Activated T-helper 17 cell treated with anti-CD3 and anti-CD28 coated beads, Interleukin-2, amount 50 U/mL, for 72 hours (primary cell): ENCODE results near the gene MGAT5. TPM values are rescaled to one million over a fixed set of nuclear protein-coding genes. Genes with fewer than 3 reads are reported as not detected.
"Not testable (repeated sequence)": the region's sequence is repeated elsewhere in the genome, so short reads cannot be mapped to it uniquely, and the experiment has no call there.

Source experiments
- ATAC-seq: fragments of 150-1000 bp; cut with Tn5 transposase; replicated peaks from 2 replicates; pipeline ENCODE4 v1.10.0; 2021; ENCODE audit warnings: mild to moderate bottlenecking, moderate library complexity
- H3K27ac Mint-ChIP-seq: one replicate; pipeline ENCODE4 v1.8.0; 2022; ENCODE audit warnings: mixed read lengths
- H3K27me3 Mint-ChIP-seq: one replicate; pipeline ENCODE4 v1.8.0; 2022; ENCODE audit warnings: mixed read lengths
- H3K36me3 Mint-ChIP-seq: one replicate; pipeline ENCODE4 v1.8.0; 2022; ENCODE audit warnings: low read depth, mild to moderate bottlenecking, mixed read lengths
- H3K4me1 Mint-ChIP-seq: one replicate; pipeline ENCODE4 v1.8.0; 2022; ENCODE audit warnings: mixed read lengths
- H3K4me3 Mint-ChIP-seq: one replicate; pipeline ENCODE4 v1.8.0; 2022; ENCODE audit warnings: mild to moderate bottlenecking, mixed read lengths
- H3K9me3 Mint-ChIP-seq: one replicate; pipeline ENCODE4 v1.8.0; 2022; ENCODE audit warnings: mixed read lengths
- total RNA-seq, 2 donors: library from RNA; stranded (reverse); gene quantifications; one replicate each; pipeline ENCODE4 v1.2.3, GENCODE V29; 2022

The MGAT5 gene
- total RNA-seq, 2 donors from 2014 or later, result 53.0 to 53.1 TPM

DNA sequence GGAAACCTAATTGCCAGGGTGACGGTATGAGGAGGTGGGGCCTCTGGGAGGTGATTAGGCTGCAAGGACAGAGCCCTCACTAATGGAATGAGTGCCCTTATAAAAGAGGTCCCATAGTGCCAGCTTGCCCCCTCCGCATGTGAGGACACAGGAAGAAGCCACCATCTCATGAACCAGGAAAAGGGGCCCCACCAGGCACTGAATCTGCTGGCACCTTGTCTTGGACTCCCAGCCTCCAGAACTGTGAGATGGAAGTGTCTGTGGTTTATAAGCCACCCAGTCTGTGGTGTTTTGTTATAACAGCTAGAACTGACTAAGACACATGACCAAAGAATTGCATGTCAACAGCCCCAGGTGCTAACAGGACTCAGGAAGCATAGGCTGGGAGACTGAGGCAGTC lies 214.3 kb downstream of the MGAT5 start:
- Mint-ChIP-seq H3K4me3 (no peak overlapping the region), H3K27me3 (no peaks in the 10 kb centered on the region), H3K36me3 (no peaks in the 10 kb centered on the region), H3K4me1 (no peaks in the 10 kb centered on the region), H3K9me3 (peaks cover 11% of the 10 kb centered on the region), H3K27ac (no peak overlapping the region)
- no peak for ATAC-seq

DNA sequence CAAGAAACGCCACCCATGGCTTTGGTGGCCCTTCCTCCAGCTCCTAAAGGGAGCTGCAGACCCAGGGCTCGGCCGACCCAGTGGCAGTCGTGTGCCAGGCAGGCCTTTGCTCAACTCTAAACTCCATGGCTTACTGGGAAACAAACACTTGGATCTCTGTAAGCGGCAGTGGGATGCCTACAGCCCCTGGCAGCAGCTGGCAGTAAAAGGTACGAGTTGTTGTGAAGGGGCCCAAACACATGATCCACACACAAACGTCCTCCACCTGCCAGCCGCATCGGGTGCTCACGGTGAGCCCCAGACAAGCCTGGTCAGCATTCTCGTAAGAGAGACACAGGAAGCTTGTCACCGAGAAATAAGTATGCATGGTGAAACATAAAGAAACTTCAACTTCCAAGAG lies 214.9 kb downstream of the MGAT5 start:
- Mint-ChIP-seq H3K27me3 (no peaks in the 10 kb centered on the region), H3K36me3 (no peaks in the 10 kb centered on the region), H3K9me3 (peaks cover 11% of the 10 kb centered on the region), H3K4me1 (no peaks in the 10 kb centered on the region), H3K4me3 (no peak overlapping the region), H3K27ac (no peak overlapping the region)
- no peak for ATAC-seq

DNA sequence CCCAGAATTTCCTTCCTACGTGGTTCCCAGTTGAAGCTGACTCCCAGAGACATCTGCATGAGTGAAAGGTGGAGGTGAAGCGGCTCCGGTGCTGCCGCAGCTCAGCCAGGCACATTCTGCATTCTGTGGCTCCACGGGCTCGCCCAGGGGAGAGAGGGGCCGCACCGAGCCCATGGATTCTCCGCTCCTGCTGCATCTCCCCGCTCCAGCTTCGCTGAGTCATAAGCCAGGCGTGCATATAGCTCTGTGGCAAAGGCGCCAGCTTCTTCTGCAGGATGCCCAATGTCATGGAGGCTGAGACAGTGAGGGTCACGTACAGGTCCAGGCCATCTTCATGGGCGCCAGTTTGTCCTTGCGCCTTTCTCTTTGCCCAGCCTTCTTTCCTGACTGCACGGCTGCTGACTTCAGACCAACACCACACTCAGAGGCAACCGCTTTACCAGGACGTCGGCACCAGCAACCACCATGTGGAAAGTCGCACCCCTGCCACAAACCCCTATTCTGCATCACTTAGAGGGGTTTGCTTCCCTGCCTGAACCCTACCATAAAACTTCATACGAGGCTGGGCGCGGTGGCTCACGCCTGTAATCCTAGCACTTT lies 215.7 kb downstream of the MGAT5 start:
- H3K4me1 Mint-ChIP-seq, result no peaks in the 10 kb centered on the region
- H3K36me3 Mint-ChIP-seq, result no peaks in the 10 kb centered on the region
- H3K9me3 Mint-ChIP-seq, result peaks cover 11% of the 10 kb centered on the region
- no peak for ATAC-seq
- no peaks in the 10 kb centered on the region for H3K27me3 Mint-ChIP-seq
- H3K27ac Mint-ChIP-seq, result no peak overlapping the region
- H3K4me3 Mint-ChIP-seq, result no peak overlapping the region

DNA sequence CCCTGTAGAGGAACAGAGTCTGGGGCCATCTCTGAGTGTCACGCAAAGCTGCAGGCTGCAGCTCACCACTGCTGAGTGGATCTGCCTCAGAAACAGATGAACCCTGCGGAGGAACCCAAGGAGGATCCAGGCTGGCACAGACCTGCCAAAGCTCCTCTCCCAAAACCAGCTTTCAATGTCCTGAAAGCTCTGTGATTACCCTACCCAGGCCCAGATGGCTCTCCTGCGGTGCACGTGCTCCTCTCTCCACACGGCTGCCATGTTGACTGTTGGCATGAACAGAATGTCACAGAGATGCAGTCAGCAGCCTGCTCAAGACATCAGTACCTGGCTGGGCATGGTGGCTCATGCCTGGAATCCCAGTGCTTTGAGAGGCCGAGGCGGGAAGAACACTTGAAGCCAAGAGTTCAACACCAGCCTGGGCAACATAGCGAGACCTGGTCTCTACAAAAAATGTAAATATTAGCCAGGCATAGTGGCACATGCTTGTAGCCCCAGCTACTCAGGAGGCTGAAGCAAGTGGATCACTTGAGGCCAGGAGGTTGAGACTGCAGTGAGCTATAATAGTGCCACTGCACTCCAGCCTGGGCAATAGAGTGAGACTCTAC lies 216.8 kb downstream of the MGAT5 start:
- Mint-ChIP-seq H3K9me3 (peaks cover 11% of the 10 kb centered on the region), H3K4me3 (no peak overlapping the region), H3K27ac (no peak overlapping the region), H3K36me3 (no peaks in the 10 kb centered on the region), H3K27me3 (no peaks in the 10 kb centered on the region), H3K4me1 (no peaks in the 10 kb centered on the region)
- ATAC-seq, result no peak

DNA sequence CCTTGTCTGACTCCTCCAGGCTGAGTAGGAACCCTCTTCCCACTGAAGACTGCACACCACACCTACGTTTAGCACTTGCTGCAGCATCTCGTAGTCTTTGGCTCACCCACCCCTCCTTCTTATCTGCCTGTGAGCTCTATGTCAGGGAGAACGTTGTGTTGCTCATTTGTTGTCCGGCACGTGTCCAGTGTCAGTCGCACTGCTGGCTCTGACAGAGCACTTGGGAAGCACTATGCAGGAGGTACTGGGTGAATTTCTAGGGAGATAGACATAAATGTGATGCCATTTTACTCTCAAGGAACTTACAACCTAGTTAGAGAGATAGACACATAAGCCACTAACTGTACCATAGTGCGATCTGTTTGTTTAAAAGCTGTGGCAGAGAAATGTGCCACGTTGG lies 223.1 kb downstream of the MGAT5 start:
- not testable (repeated sequence) for H3K9me3 Mint-ChIP-seq, H3K4me1 Mint-ChIP-seq, ATAC-seq, H3K27me3 Mint-ChIP-seq, H3K4me3 Mint-ChIP-seq, H3K36me3 Mint-ChIP-seq, H3K27ac Mint-ChIP-seq

DNA sequence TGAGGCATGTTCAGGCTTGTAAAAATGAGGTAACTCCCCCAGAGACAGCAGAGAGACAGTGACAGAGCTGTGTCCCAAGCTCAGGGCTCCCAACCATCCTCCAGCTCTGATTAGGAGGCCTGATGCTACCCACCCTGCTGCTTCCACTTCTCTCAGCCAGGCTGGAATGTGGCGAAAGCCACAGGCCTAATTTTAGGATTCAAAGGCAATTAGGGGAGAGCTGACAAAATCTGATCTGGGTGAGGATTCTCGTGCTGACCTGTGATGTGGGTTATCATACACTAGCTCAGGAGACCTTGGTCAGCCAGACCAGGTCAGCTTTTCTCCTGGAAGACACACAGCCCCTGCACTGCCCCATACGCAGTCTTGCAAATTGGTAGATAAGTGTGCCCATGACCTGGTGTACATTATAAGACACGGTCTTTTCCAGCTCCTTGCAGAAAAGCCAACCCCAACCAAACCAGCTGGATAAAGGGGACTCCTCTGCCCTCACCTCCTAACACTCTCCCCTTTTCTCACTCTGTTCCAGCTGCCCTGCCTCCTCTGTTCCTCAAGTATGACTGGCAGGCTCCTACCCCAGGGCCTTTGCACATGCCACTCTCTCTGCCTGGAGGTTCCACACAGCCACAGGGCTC lies 225.9 kb downstream of the MGAT5 start:
- Mint-ChIP-seq H3K9me3 (no peaks in the 10 kb centered on the region), H3K4me1 (no peaks in the 10 kb centered on the region), H3K27ac (no peak overlapping the region), H3K4me3 (no peak overlapping the region), H3K27me3 (peaks cover 9% of the 10 kb centered on the region), H3K36me3 (no peaks in the 10 kb centered on the region)
- no peak for ATAC-seq

DNA sequence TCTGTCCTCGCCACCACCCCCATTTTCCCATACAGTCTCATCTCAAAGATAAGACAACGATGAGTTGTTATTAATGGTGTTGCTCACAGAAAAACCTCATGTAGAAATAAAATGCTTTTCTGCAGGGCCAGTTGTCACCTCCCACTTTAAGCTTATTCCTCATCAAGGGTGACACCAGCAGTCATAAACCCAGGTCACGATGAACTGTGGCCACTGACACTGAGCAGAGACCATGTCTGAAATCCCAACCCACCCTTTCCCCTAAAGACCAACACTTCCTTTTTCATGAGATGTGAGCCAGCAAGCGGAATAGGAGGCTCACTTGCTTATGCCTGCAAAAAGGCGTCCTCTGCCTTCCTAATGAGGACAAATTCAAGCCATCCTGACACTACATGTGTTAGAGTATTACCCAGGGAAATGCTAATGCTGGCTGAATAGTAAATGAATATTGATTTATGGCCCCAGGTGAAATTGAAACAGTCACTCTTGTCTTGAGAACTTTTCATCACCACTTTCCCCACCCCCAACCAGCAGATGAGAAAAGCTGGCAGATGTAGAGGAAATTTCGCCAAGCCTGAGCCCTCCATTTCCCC lies 228.4 kb downstream of the MGAT5 start:
- no peaks in the 10 kb centered on the region for H3K36me3 Mint-ChIP-seq
- H3K27me3 Mint-ChIP-seq, result peaks cover 9% of the 10 kb centered on the region
- no peak overlapping the region for H3K27ac Mint-ChIP-seq
- H3K4me1 Mint-ChIP-seq, result no peaks in the 10 kb centered on the region
- no peak overlapping the region for H3K4me3 Mint-ChIP-seq
- H3K9me3 Mint-ChIP-seq, result no peaks in the 10 kb centered on the region
- ATAC-seq, result no peak

DNA sequence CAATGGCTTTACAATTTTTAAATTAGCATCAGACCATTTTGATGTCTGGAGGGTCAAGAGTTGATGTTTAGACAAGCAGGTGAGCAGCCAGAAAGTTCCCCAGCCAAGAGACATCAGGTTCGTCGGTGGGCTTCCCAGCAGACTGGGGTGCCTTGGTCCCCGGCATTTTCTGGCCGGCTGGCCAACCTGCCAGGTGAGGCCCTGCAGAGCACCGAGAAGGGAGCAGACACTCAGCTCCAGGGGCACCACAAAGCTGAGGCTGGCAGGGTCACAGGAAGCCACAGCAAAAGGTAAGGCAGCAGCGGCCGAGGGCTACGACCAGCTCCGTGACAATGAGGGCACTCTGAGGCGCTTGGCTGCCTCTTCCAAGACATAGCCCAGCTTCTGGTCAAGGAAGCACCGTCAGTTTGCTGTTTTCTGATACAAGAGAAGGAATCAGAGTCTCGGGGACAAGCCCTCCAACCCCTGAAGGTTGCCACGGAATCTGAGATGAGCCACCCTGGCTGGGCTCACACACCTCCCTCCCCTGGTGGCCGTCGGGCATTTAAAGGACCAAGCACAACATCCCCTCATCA lies 229.0 kb downstream of the MGAT5 start:
- Mint-ChIP-seq H3K9me3 (no peaks in the 10 kb centered on the region), H3K27ac (no peak overlapping the region), H3K4me1 (no peaks in the 10 kb centered on the region), H3K36me3 (no peaks in the 10 kb centered on the region), H3K4me3 (no peak overlapping the region), H3K27me3 (peaks cover 9% of the 10 kb centered on the region)
- no peak for ATAC-seq

DNA sequence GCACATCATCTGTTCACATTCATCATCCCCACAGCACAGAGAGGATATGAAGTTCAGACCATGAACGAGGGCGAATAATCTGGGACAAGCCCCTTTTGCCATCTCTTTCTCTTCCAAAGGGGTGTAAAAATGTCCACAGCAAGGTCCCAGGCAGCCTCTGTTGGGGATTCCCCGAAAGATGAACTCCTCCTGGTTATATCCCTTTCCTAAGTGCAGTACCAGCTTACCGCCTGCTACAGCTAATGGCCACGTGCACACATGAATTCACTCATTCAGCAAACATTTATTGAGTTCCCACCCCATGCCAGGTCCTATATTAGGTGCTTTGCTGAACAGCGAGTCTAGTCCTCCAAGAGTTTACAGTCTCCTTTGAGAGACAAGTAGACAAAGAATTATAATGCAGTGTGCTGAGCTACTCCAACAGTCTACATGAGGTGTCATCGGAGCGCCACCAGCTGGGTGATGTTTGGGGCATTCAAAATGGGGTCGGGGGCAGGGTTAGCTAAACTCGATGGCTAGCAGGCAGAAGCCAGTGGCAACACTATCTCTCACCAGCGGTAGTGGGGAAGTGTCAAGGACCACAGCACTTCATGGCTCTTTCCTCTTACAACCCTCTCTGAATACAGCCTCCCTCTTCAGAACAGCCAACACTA lies 236.0 kb downstream of the MGAT5 start:
- Mint-ChIP-seq H3K27ac (no peak overlapping the region), H3K27me3 (peaks cover 4% of the 10 kb centered on the region), H3K4me3 (no peak overlapping the region), H3K36me3 (no peaks in the 10 kb centered on the region), H3K9me3 (no peaks in the 10 kb centered on the region), H3K4me1 (no peaks in the 10 kb centered on the region)
- ATAC-seq, result no peak

DNA sequence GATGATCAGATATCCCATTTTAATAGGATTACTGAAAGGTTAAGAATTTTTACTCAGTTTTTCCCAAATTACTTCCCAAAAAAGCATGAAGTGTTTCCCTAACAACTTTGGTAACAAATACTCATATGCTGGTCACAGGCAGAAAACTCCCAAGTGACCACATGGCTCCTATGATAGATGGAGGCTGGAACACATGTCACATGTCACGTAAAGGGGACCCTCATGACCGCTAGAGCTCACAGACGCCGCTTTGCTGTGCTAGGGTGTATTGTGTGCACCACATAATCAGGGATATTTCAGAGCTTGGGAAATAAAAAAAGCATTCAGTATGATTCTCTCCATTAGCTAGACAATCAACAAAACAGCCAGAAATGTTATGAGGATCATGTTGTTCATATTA lies 236.7 kb downstream of the MGAT5 start:
- no peaks in the 10 kb centered on the region for H3K9me3 Mint-ChIP-seq
- H3K4me1 Mint-ChIP-seq, result no peaks in the 10 kb centered on the region
- no peak overlapping the region for H3K27ac Mint-ChIP-seq
- H3K4me3 Mint-ChIP-seq, result no peak overlapping the region
- no peaks in the 10 kb centered on the region for H3K36me3 Mint-ChIP-seq
- peaks cover 4% of the 10 kb centered on the region for H3K27me3 Mint-ChIP-seq
- ATAC-seq, result no peak

DNA sequence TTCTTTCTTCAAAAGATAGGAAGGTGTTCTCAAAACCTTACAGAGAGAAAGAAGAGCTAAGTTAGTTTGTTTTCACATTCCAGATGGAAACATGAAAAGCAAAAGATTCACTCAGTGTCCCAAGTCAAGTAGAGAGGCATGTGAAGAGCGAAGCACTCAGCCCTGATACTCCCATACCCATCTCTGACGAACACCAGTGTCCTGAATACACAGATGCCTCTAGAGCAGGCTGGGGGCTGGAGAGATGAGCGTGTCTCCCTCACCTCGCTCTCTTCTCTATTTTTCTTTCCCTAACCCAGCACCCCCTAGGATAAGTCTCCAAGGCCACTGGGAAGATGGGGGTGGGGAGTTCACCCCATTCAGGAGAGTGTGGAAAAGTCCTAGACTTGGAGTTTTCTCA lies 237.2 kb downstream of the MGAT5 start:
- no peak overlapping the region for H3K27ac Mint-ChIP-seq
- ATAC-seq, result no peak
- H3K27me3 Mint-ChIP-seq, result peaks cover 4% of the 10 kb centered on the region
- H3K4me1 Mint-ChIP-seq, result no peaks in the 10 kb centered on the region
- H3K4me3 Mint-ChIP-seq, result no peak overlapping the region
- no peaks in the 10 kb centered on the region for H3K36me3 Mint-ChIP-seq
- H3K9me3 Mint-ChIP-seq, result no peaks in the 10 kb centered on the region

DNA sequence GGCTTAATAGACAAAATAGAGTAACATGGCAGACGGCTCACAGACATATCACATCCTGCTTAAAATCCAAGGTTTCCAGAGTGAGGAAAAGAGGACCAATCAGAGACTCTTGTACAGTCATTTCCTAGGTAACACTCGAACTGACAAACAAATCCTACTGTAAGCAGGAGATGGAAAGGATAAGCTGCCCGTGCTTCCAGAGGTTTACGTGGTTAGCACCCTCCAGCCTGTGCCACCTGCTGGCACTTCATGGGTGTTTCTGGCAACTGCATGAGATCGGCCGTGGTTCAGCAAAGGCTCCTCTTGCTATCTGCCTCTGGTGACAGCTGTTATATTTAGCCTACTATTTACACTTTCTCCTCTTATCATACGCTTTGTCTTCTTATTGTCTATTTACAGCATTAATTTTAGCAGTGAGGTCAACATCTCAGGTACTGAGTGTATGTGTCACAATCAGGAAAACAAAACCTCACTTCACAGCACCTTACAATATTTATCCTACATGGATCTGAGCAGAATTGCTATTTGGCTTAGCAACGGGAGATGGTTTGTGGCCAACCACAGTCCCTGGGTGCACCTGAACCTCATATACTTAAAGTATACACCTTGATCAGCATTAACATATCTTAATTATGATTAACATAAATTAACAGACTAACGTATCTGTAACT lies 238.0 kb downstream of the MGAT5 start:
- Mint-ChIP-seq H3K27ac (no peak overlapping the region), H3K4me1 (no peaks in the 10 kb centered on the region), H3K4me3 (no peak overlapping the region), H3K36me3 (no peaks in the 10 kb centered on the region), H3K27me3 (peaks cover 4% of the 10 kb centered on the region), H3K9me3 (no peaks in the 10 kb centered on the region)
- no peak for ATAC-seq

DNA sequence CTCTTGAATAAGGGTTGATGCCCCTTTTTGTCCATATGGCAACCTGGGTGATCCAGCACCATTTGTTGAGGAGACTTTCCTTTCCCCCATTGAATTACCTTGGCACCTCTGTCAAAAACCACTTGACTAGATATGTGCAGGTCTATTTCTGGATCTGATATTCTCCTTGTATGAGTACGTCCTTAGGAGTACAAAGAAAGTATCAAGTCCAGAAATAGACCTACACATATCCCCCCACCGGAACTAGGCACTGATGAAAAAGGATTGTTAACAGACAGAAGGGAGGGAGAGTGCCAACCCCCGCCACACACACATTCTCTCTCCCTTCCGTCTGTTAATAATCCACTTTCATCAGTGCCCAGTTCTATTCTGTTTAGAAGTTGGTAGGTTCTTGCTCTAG lies 239.9 kb downstream of the MGAT5 start:
- no peaks in the 10 kb centered on the region for H3K4me1 Mint-ChIP-seq
- no peak for ATAC-seq
- no peak overlapping the region for H3K27ac Mint-ChIP-seq
- no peak overlapping the region for H3K4me3 Mint-ChIP-seq
- H3K36me3 Mint-ChIP-seq, result no peaks in the 10 kb centered on the region
- H3K27me3 Mint-ChIP-seq, result peaks cover 4% of the 10 kb centered on the region
- no peaks in the 10 kb centered on the region for H3K9me3 Mint-ChIP-seq

DNA sequence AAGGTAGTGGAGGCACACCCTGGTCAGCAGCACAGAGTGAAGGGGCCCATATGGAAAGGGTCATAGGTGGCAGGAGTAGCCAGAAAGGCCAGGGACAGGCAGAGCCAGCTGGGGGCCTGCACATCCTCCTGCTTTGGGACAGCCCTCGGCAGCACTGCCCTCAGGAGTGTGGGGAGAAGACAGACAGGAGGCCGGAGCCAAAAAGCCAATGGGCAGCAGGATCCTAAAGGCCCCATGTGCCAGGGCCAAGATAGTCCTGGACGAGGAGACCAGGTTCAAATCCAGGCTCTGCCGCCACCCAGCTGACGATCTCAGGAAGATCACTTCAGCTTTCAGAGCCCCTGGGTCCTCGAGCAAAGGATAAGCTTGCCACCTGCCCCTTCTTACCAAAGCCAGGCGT lies 244.8 kb downstream of the MGAT5 start:
- no peaks in the 10 kb centered on the region for H3K27me3 Mint-ChIP-seq
- H3K27ac Mint-ChIP-seq, result no peak overlapping the region
- H3K9me3 Mint-ChIP-seq, result no peaks in the 10 kb centered on the region
- H3K4me1 Mint-ChIP-seq, result no peaks in the 10 kb centered on the region
- no peak for ATAC-seq
- H3K4me3 Mint-ChIP-seq, result no peak overlapping the region
- H3K36me3 Mint-ChIP-seq, result no peaks in the 10 kb centered on the region
